RWPE1 (cell line): Measurements from ENCODE around the gene TBC1D5.

Experiments
- CTCF ChIA-PET: fragments of 350-600 bp; sonication (Branson Sonifier 250); formaldehyde crosslinking; extraction: SDS; loops from one replicate; lab custom pipeline; 2021; lab: Yijun Ruan, JAX
- POLR2A ChIA-PET: fragments of 400-600 bp; formaldehyde crosslinking; extraction: SDS; loops from one replicate; lab custom pipeline; 2020; ENCODE audit warnings: antibody characterized with exemption; ENCODE audit not compliant: low non-redundant PET; lab: Yijun Ruan, JAX
- DNase-seq: peaks from one replicate; pipeline ENCODE4 v3.0.0; 2012; ENCODE audit warnings: low spot score
- H3K27ac ChIP-seq: fragments of 450-650 bp; 2 replicates; pipeline ENCODE4 v1.5.1; 2017
- TF ChIP-seq, protein P1 (sequence below): fragments of 450-650 bp; conservative IDR thresholded peaks from 2 replicates; pipeline ENCODE4 v1.5.1; 2017; ENCODE audit warnings: low read depth, mild to moderate bottlenecking

Gene TBC1D5

DNA sequence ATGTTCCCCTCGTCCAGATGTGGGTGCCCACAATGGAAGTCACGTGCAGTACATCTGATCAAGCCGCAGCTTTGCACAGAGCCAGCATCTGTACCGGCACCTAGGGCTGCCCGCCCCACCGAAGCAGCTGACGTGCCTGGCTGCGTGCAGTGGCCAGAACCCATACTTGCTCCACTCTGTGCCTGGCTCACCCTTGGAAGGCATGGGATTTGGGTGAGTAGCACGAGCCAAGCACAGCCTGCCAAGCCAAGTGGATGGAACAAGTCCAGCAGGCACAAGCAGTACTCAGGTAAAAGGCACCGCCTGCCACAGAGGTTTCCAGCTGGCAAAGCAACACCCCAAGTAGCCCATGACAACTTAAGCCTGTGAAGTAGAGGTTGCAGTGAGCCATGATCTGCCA is 261.3 kb downstream of the TBC1D5 start:
- no peak for DNase-seq
- H3K27ac ChIP-seq = no peak overlapping the region
- TF ChIP-seq, protein P1, sequence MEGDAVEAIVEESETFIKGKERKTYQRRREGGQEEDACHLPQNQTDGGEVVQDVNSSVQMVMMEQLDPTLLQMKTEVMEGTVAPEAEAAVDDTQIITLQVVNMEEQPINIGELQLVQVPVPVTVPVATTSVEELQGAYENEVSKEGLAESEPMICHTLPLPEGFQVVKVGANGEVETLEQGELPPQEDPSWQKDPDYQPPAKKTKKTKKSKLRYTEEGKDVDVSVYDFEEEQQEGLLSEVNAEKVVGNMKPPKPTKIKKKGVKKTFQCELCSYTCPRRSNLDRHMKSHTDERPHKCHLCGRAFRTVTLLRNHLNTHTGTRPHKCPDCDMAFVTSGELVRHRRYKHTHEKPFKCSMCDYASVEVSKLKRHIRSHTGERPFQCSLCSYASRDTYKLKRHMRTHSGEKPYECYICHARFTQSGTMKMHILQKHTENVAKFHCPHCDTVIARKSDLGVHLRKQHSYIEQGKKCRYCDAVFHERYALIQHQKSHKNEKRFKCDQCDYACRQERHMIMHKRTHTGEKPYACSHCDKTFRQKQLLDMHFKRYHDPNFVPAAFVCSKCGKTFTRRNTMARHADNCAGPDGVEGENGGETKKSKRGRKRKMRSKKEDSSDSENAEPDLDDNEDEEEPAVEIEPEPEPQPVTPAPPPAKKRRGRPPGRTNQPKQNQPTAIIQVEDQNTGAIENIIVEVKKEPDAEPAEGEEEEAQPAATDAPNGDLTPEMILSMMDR = no peak
- CTCF ChIA-PET = no interaction called here
- POLR2A ChIA-PET = no interaction called here

DNA sequence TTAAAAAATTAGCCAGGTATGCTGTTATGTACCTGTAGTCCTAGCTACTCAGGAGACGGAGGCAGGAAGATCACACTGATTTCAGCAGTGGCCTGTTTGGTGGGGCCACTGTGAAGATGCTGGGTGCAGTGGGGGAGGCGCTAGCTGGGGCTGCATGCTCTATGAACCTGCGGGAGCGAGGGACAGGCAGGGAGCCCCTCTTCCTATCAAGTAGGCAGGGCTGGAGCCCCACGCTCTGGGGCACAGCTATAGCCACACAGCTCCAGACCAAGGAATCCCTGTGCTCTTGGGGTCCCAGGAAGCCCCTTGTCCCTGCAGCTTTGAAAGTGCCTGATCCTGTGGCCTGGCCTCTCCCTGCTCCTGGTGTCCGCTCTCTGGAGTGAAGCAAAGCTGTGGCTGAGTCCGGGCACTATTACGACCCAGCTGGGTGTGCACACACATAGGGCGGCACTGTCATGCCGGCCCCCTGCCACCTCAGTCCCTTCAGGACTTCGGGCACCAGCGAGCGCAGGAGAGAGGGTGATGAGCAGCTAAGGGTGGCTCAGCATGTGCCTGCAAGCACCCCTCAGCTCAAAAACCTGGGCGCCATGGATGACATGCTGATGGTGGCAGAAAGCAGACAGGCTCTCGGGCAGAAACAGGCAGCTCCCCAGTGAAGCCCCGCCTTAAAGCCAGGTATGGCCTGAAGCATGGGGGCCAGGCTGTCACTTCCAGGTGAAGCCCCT is 262.6 kb downstream of the TBC1D5 start:
- ChIA-PET POLR2A (no interaction called here), CTCF (no interaction called here)
- TF ChIP-seq, protein P1 = no peak
- DNase-seq = no peak
- H3K27ac ChIP-seq = no peak overlapping the region

DNA sequence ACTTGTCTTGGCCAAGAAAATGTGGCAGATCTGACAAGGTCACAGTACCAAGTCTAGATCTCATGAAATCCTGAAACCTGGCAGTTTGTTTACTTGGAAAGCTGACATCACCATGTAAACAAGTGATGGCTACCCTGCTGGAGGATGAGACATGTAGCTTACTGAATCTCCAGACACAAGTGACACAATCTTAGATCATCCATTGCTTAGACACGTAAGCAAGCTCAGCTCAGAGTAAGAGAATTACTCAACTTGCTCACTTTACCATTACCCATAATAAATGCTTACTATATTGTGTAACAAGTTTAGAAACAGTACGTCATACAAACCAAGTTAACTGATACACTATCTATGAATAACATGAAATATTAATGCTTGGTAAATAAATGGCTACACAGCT is 263.8 kb downstream of the TBC1D5 start:
- TF ChIP-seq, protein P1 = no peak
- POLR2A ChIA-PET = no interaction called here
- no peak overlapping the region for H3K27ac ChIP-seq
- no peak for DNase-seq
- CTCF ChIA-PET = no interaction called here

DNA sequence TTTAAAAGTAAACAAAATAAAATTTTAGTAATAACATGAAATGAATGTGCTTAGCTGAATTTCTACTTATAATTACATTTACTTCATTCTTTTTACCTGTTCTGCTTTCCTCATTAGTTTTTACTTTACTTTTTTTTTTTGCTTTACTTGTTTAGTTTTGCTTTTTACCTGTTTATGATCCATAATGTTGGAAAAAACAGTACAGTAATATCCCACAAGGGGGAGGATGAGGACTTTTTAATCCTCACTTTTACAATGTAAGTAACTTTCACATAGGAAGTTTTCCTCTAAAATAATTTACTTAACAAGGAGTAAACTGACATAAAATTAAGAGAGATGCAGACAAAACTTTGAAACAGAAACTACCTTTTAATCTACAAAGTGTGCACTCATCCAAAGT is 268.7 kb downstream of the TBC1D5 start:
- POLR2A ChIA-PET = no interaction called here
- CTCF ChIA-PET = interaction anchor here (1.3 kb wide), 1 partner anchor 367 kb away, joined by 3 read pairs; no protein-coding TSS in a partner anchor
- peak; percentile 3 for DNase-seq
- TF ChIP-seq, protein P1 = 0 out of 2 replicates have a peak, but pooled peaks have one; percentile 10
- H3K27ac ChIP-seq = no peak overlapping the region

DNA sequence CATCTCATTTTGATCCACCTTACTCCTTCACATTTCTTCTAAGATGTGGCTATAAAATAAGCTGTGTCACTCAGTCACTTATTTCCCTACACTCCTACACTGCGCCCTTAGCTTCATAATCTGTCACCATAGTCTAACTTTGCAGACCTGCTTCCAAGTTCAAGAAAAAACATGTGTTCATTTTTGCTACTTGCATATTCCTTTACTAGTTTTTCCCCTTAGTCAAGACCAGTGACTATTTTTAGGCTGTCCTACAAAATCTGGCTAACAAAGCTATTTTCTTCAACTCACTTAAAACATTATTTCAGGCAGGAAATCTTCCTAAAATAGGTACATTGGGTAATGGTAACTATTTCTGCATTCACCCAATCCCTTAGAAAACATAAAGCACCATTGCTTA is 272.5 kb downstream of the TBC1D5 start:
- DNase-seq = no peak
- ChIA-PET CTCF (interaction anchor here (0.7 kb wide), 1 partner anchor 305 kb away, joined by 4 read pairs; no protein-coding TSS in a partner anchor), POLR2A (no interaction called here)
- TF ChIP-seq, protein P1 = no peak
- H3K27ac ChIP-seq = no peak overlapping the region

DNA sequence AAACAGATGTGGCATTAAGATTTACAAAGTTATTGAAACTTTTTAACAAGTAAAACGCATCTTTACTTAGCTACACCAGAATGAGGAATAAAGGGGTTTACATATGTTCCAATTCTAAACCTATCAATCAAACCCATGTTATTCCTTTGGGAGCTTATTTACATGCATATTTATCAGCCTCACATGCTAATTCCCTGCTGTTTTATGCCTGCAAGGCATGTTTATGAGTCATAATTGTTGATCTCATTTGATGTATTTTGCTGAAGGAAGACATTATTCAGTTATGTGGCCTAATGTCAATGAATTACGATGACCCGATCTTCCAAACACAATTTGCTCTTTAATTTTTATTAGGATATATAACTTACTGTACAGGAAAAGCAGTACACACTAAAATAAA is 272.9 kb downstream of the TBC1D5 start:
- no peak overlapping the region for H3K27ac ChIP-seq
- TF ChIP-seq, protein P1 = no peak
- POLR2A ChIA-PET = no interaction called here
- DNase-seq = no peak
- CTCF ChIA-PET = interaction anchor here (0.7 kb wide), 1 partner anchor 306 kb away, joined by 4 read pairs; no protein-coding TSS in a partner anchor
